K562 (cell line): ENCODE measurements around the gene SNX15. TPM values are rescaled to one million over a fixed set of nuclear protein-coding genes. Genes with fewer than 3 reads are reported as not detected.
A peak's percentile ranks its signal among the peaks of the same experiment; 100 is the strongest.

ENCODE experiments used
- ARNT ChIP-seq, 2 experiments: fragments of 450-650 bp; IDR thresholded peaks; 2 replicates each; pipeline ENCODE4 v1.6.1; 2016; ENCODE audit warnings: mild to moderate bottlenecking in 1 of 2
- BCLAF1 ChIP-seq, 2 experiments: fragments of 450-650 bp in 1 of 2; IDR thresholded peaks; 2 replicates each; pipeline ENCODE4 v1.6.1; 2011 to 2017; ENCODE audit warnings: low read depth in 2 of 2, antibody characterized with exemption in 1 of 2, borderline replicate concordance in 1 of 2, low read length in 1 of 2, mild to moderate bottlenecking in 1 of 2, mixed read lengths in 1 of 2; ENCODE audit not compliant: control insufficient read depth in 1 of 2
- BRD9 ChIP-seq: fragments of 450-650 bp; IDR thresholded peaks from 2 replicates; pipeline ENCODE4 v1.6.1; 2018; ENCODE audit warnings: low read depth; ENCODE audit not compliant: partially characterized antibody
- CBX3 ChIP-seq, 2 experiments: IDR thresholded peaks; 1 replicate in 1 of 2; 2 replicates in 1 of 2; pipeline ENCODE4 v1.6.1; 2012; ENCODE audit warnings: inconsistent platforms in 2 of 2, low read length in 2 of 2, borderline replicate concordance in 1 of 2, control low read depth in 1 of 2
- CHD4 ChIP-seq: fragments of 200-600 bp; sonication (generic); IDR thresholded peaks from 3 replicates; pipeline ENCODE4 v1.6.1; 2012; ENCODE audit warnings: low read depth, mild to moderate bottlenecking, mixed read lengths, low read length, inconsistent platforms; ENCODE audit not compliant: insufficient read depth, insufficient replicate concordance, poor library complexity, severe bottlenecking
- DACH1 ChIP-seq: fragments of 450-650 bp; IDR thresholded peaks from 2 replicates; pipeline ENCODE4 v1.6.1; 2018; ENCODE audit not compliant: partially characterized antibody
- EGR1 ChIP-seq: fragments of 450-650 bp; conservative IDR thresholded peaks from 2 replicates; pipeline ENCODE4 v1.6.1; 2017; ENCODE audit warnings: mild to moderate bottlenecking
- FOXJ2 ChIP-seq: fragments of 200-800 bp; sonication (Bioruptor generic); IDR thresholded peaks from 2 replicates; pipeline ENCODE4 v1.6.1; 2016; ENCODE audit warnings: missing genetic modification characterization, missing compliant biosample characterization
- FOXP1 ChIP-seq: sonication (generic); formaldehyde crosslinking; IDR thresholded peaks from 2 replicates; pipeline ENCODE4 v1.8.0; 2022; ENCODE audit warnings: mild to moderate bottlenecking, missing genetic modification reagents
- NEUROD1 ChIP-seq: fragments of 150-350 bp; IDR thresholded peaks from 2 replicates; pipeline ENCODE4 v1.6.1; 2014; ENCODE audit warnings: borderline replicate concordance, low read length, low read depth; ENCODE audit not compliant: partially characterized antibody
- PHB ChIP-seq: fragments of 250-450 bp; sonication (Bioruptor Pico); IDR thresholded peaks from 2 replicates; pipeline ENCODE4 v1.5.0; 2021
- RBFOX2 ChIP-seq: fragments of 200-400 bp; formaldehyde crosslinking; IDR thresholded peaks from 2 replicates; pipeline ENCODE4 v1.6.1; 2017; ENCODE audit warnings: low read depth, mild to moderate bottlenecking, low read length, moderate library complexity
- SIN3B ChIP-seq: fragments of 450-650 bp; IDR thresholded peaks from 2 replicates; pipeline ENCODE4 v1.6.1; 2017; ENCODE audit warnings: low read depth, mild to moderate bottlenecking, moderate library complexity
- SMC3 ChIP-seq: conservative IDR thresholded peaks from 2 replicates; pipeline ENCODE4 v1.6.1; 2011; ENCODE audit warnings: low read depth, low read length, improper control_type of control experiment; ENCODE audit not compliant: insufficient read depth
- SOX6 ChIP-seq: fragments of 450-650 bp; IDR thresholded peaks from 2 replicates; pipeline ENCODE4 v1.6.1; 2014; ENCODE audit warnings: mild to moderate bottlenecking
- TEAD1 ChIP-seq, 2 experiments: fragments of 450-650 bp in 1 of 2; sonication (generic) in 1 of 2; formaldehyde crosslinking; IDR thresholded peaks; 2 replicates each; pipeline versions ENCODE4 v1.4.0 to v1.8.0; 2020 to 2022; ENCODE audit warnings: mild to moderate bottlenecking in 2 of 2, missing genetic modification reagents in 1 of 2
- ZNF146 ChIP-seq: IDR thresholded peaks from one replicate; pipeline ENCODE4 v1.6.1; 2018; ENCODE audit warnings: missing compliant biosample characterization; ENCODE audit not compliant: unreplicated experiment
- ZNF175 ChIP-seq: fragments of 200-800 bp; sonication (Bioruptor generic); IDR thresholded peaks from 2 replicates; pipeline ENCODE4 v1.6.1; 2016; ENCODE audit warnings: low read depth, mild to moderate bottlenecking, missing genetic modification characterization, missing compliant biosample characterization
- ZNF584 ChIP-seq: fragments of 200-800 bp; sonication (Bioruptor generic); IDR thresholded peaks from 2 replicates; pipeline ENCODE4 v1.6.1; 2016; ENCODE audit warnings: low read depth, mild to moderate bottlenecking, missing genetic modification characterization, missing compliant biosample characterization
- ZNF778 ChIP-seq: fragments of 450-650 bp; formaldehyde crosslinking; IDR thresholded peaks from 2 replicates; pipeline ENCODE4 v1.4.0; 2020; ENCODE audit warnings: mild to moderate bottlenecking, moderate library complexity
- ZNF780A ChIP-seq: fragments of 250-450 bp; sonication (Bioruptor Pico); IDR thresholded peaks from 2 replicates; pipeline ENCODE4 v1.5.0; 2021; ENCODE audit warnings: mild to moderate bottlenecking
- polyA plus RNA-seq, 8 experiments: library from polyadenylated mRNA; depleted of rRNA in 4 of 8; stranded (reverse) in 5 of 8; unstranded in 3 of 8; fragments of >200 nt; fragmentation: Nextera tagmentation in 2 of 8; fragmentation: Illumina TruSeq in 1 of 8; extraction: Ambion mirVana in 2 of 8; extraction: Trizol in 1 of 8; gene quantifications; 2 replicates each; pipeline versions ENCODE4 v1.2.1 to v1.2.3, GENCODE V29; 2011 to 2014; ENCODE audit warnings: inconsistent platforms in 1 of 8, missing spikeins in 1 of 8
- total RNA-seq, 7 experiments: library from RNA; depleted of rRNA in 6 of 7; stranded (reverse); fragments of >200 nt in 6 of 7; fragmentation: Illumina TruSeq in 2 of 7; extraction: Trizol in 2 of 7; gene quantifications; 2 replicates each; pipeline versions ENCODE4 v1.2.1 to v1.2.3, GENCODE V29; 2011 to 2021; ENCODE audit warnings: low replicate concordance in 1 of 7

Gene SNX15
- total and polyA plus RNA-seq, 9 of the 15 experiments (the other 6 are each of a cell fraction or from before 2014, with no cell fraction given) = 1.8 to 27.8 (median 15.2) TPM

- no peak for TF ChIP-seq BCLAF1 (IDR thresholded peaks at IDR 0.05; ENCODE audit: borderline replicate concordance in 1 of 2, control insufficient read depth in 1 of 2, low read depth in 2 of 2, low read length in 1 of 2)
- TF ChIP-seq PHB (CRISPR knock-in tag) = no peak
- TF ChIP-seq FOXJ2 (tag) = no peak
- TF ChIP-seq ZNF780A (CRISPR knock-in tag) = no peak
- no peak for TF ChIP-seq SIN3B
- TF ChIP-seq ZNF778 (CRISPR knock-in tag) = no peak
- 0 out of 4 replicates have a peak, but pooled peaks of 1 of the 2 experiments have one; percentile 22 for TF ChIP-seq TEAD1 (CRISPR knock-in tag; IDR thresholded peaks at IDR 0.05)
- TF ChIP-seq SOX6 = no peak
- TF ChIP-seq ARNT (IDR thresholded peaks at IDR 0.05) = no peak
- no peak for TF ChIP-seq BRD9
- TF ChIP-seq DACH1 = no peak
- no peak for TF ChIP-seq ZNF146 (CRISPR knock-in tag)
- 0 out of 2 replicates have a peak, but pooled peaks have one; percentile 62 for TF ChIP-seq FOXP1 (CRISPR knock-in tag)
- TF ChIP-seq CHD4 = no peak
- no peak for TF ChIP-seq NEUROD1
- peak; percentile 52; the same call in 1 of the 2 replicates for TF ChIP-seq RBFOX2
- TF ChIP-seq ZNF175 = no peak
- TF ChIP-seq CBX3 (IDR thresholded peaks at IDR 0.05; ENCODE audit: borderline replicate concordance in 1 of 2, low read length in 2 of 2) = no peak
- no peak for TF ChIP-seq ZNF584 (CRISPR knock-in tag)
- TF ChIP-seq SMC3 = peak; percentile 58; the same call in 1 of the 2 replicates
- no peak for TF ChIP-seq EGR1
Observed at GRCh38 chr11:65078151-65078550, 50.9 kb downstream of the SNX15 start (continued).
